Activated CD8-positive, alpha-beta T cell treated with anti-CD3 and anti-CD28 coated beads for 36 hours (primary cell): Measurements from ENCODE around the gene RNF213. TPM values are rescaled to one million over a fixed set of nuclear protein-coding genes. Genes with fewer than 3 reads are reported as not detected.

Source experiments
- ATAC-seq: fragments of 200-7000 bp; cut with Tn5 transposase; one replicate; pipeline ENCODE4 v1.10.0; 2021; ENCODE audit warnings: mild to moderate bottlenecking, moderate library complexity
- CTCF ChIA-PET: fragments of 350-600 bp; sonication (Branson Sonifier 250); formaldehyde crosslinking; loops from one replicate; lab custom pipeline; 2021; ENCODE audit warnings: antibody characterized with exemption; lab: Charles Lee
- POLR2A ChIA-PET: fragments of 350-600 bp; sonication (Branson Sonifier 250); formaldehyde crosslinking; loops from one replicate; lab custom pipeline; 2021; ENCODE audit warnings: antibody characterized with exemption; lab: Charles Lee
- DNase-seq: peaks from one replicate; pipeline ENCODE4 v3.0.0-alpha.2; 2020
- H3K27ac Mint-ChIP-seq: one replicate; pipeline ENCODE4 v1.8.0; 2021; ENCODE audit warnings: mild to moderate bottlenecking, mixed read lengths
- H3K27me3 Mint-ChIP-seq: one replicate; pipeline ENCODE4 v1.8.0; 2021; ENCODE audit warnings: mixed read lengths
- H3K36me3 Mint-ChIP-seq: one replicate; pipeline ENCODE4 v1.8.0; 2021; ENCODE audit warnings: low read depth, mixed read lengths
- H3K4me1 Mint-ChIP-seq: one replicate; pipeline ENCODE4 v1.8.0; 2021; ENCODE audit warnings: low read depth, mixed read lengths
- H3K4me3 Mint-ChIP-seq: one replicate; pipeline ENCODE4 v1.8.0; 2021; ENCODE audit warnings: mild to moderate bottlenecking, moderate library complexity, mixed read lengths
- H3K9me3 Mint-ChIP-seq: one replicate; pipeline ENCODE4 v1.8.0; 2021; ENCODE audit warnings: mixed read lengths
- CTCF ChIP-seq: fragments of 200-600 bp; IDR thresholded peaks from one replicate; pipeline ENCODE4 v1.8.0; 2022; ENCODE audit warnings: antibody characterized with exemption, mild to moderate bottlenecking
- intact Hi-C: fragments of 100-400 bp; cut with micrococcal nuclease; formaldehyde crosslinking; loops from one replicate; pipeline ENCODE4 v1.10.0; 2022
- total RNA-seq, 2 experiments: library from RNA; stranded (reverse); gene quantifications; one replicate each; pipeline ENCODE4 v1.2.3, GENCODE V29; 2021

Gene RNF213
- total RNA-seq, result 100 to 1,000 TPM; 131 to 142 TPM

GRCh38 chr17:80260791-80261158 is at the start of gene RNF213:
Gene RNF213 (plus strand): TSS chr17:80260852. CDS start chr17:80263682, 2,830 bp downstream.
- H3K4me3 Mint-ChIP-seq, result peak within 1 kb of the TSS; percentile 89
- peaks cover 15% of the 10 kb centered on the region for H3K36me3 Mint-ChIP-seq
- TF ChIP-seq CTCF, result no peak
- ChIA-PET POLR2A (interaction anchor here (1.5 kb wide), 1 partner anchor 10 kb away, joined by 3 read pairs; no protein-coding TSS in a partner anchor), CTCF (no interaction called here)
- H3K27me3 Mint-ChIP-seq, result no peaks in the 10 kb centered on the region
- H3K4me1 Mint-ChIP-seq, result peaks cover 51% of the 10 kb centered on the region
- H3K27ac Mint-ChIP-seq, result peak within 1 kb of the TSS; percentile 92
- DNase-seq, result peak; percentile 58
- ATAC-seq, result peak; percentile 14
- peaks cover 1% of the 10 kb centered on the region for H3K9me3 Mint-ChIP-seq
- intact Hi-C loops, result no loop called here

DNA sequence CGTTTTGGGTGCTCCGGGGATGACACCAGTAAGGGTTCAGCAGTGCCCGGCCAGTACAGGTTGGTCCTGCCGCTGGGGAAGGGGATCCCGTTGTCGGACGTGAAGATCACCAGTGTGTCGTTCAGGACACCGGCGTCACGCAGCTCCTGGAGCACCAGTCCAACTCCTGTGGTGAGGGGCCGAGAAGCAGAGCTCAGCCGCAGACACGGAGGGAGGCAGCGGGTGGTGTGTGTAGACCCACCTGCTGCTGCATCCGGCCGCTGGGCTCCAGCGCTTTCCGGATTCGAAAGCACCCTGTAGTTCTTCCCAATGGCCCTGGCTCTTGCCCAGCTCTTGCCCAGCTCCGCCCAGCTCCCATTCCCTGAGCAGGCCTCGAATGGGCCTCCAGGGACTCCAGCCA is 48.5 kb upstream of the RNF213 start:
- ATAC-seq (no peak), DNase-seq (no peak)
- peaks cover 9% of the 10 kb centered on the region for H3K36me3 Mint-ChIP-seq
- no peak for TF ChIP-seq CTCF
- no peaks in the 10 kb centered on the region for H3K27me3 Mint-ChIP-seq
- H3K9me3 Mint-ChIP-seq, result no peaks in the 10 kb centered on the region
- H3K4me3 Mint-ChIP-seq, result no peak overlapping the region
- no peaks in the 10 kb centered on the region for H3K4me1 Mint-ChIP-seq
- ChIA-PET CTCF (interaction anchor here (1.8 kb wide), 1 partner anchor 21 kb away, joined by 4 read pairs; no protein-coding TSS in a partner anchor), POLR2A (no interaction called here)
- H3K27ac Mint-ChIP-seq, result no peak overlapping the region
- intact Hi-C loops, result no loop called here

DNA sequence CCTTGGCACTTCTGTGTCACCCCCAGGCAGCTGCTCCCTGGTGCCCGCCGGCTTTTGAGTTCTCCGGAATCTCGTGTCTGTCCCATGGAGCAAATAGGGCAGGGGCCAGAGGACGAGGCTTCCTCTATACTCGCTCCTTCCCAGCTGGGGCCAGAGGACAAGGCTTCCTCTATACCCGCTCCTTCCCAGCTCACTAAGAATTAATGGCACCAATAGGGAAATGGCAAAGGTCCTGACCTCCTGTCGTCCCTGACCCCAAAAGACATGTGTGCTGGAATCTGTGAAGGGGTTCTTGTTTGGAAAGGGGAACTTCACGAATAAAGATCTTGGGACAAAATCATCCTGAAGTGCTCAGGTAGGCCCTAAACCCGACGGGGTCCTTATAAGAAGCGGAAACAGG is 48.1 kb upstream of the RNF213 start:
- H3K27ac Mint-ChIP-seq, result no peak overlapping the region
- H3K27me3 Mint-ChIP-seq, result no peaks in the 10 kb centered on the region
- H3K9me3 Mint-ChIP-seq, result no peaks in the 10 kb centered on the region
- DNase-seq (no peak), ATAC-seq (no peak)
- ChIA-PET CTCF (interaction anchor here (1.8 kb wide), 1 partner anchor 21 kb away, joined by 4 read pairs; no protein-coding TSS in a partner anchor), POLR2A (no interaction called here)
- TF ChIP-seq CTCF, result no peak
- intact Hi-C loops, result no loop called here
- H3K4me3 Mint-ChIP-seq, result no peak overlapping the region
- peaks cover 10% of the 10 kb centered on the region for H3K36me3 Mint-ChIP-seq
- peaks cover 2% of the 10 kb centered on the region for H3K4me1 Mint-ChIP-seq

- Mint-ChIP-seq H3K4me1 (peaks cover 8% of the 10 kb centered on the region), H3K4me3 (no peak overlapping the region), H3K27ac (no peak overlapping the region), H3K9me3 (no peaks in the 10 kb centered on the region), H3K27me3 (no peaks in the 10 kb centered on the region), H3K36me3 (peaks cover 11% of the 10 kb centered on the region)
- CTCF ChIA-PET, result interaction anchor here (1.8 kb wide), 1 partner anchor 22 kb away, joined by 4 read pairs; no protein-coding TSS in a partner anchor
- intact Hi-C loops, result no loop called here
- TF ChIP-seq CTCF, result no peak
- DNase-seq, result no peak
- no peak for ATAC-seq
- POLR2A ChIA-PET, result no interaction called here
These were observed 47.5 kb upstream of the RNF213 start for GRCh38 chr17:80212962-80213642.

- no peak for DNase-seq
- ATAC-seq, result no peak
- Mint-ChIP-seq H3K36me3 (peaks cover 11% of the 10 kb centered on the region), H3K4me3 (no peak overlapping the region), H3K4me1 (peaks cover 13% of the 10 kb centered on the region), H3K9me3 (no peaks in the 10 kb centered on the region), H3K27ac (no peak overlapping the region), H3K27me3 (no peaks in the 10 kb centered on the region)
- intact Hi-C loops, result no loop called here
- POLR2A ChIA-PET, result no interaction called here
- CTCF ChIA-PET, result no interaction called here
- TF ChIP-seq CTCF, result no peak
These were observed 47.0 kb upstream of the RNF213 start for GRCh38 chr17:80213643-80213975.
